Measurements from ENCODE around the gene THEMIS2.

DNA sequence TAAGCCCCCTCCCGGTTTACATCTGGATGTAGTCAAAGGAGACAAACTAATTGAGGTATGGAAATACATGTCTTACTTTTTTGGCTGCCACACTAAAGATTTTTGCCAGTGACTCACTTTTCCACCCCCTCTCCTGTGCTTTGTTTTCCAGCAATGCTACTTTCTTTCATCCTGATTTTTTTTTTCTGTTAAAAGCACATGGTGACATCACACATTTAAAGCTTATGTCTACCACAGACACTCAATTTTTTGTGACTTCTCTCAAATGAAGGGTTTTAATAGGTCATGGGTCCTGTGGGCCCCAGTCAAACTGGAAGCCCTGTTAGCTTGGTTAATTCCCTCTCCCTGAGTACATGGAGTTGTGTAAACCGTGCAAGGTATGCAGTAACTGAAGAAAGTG is 39.6 kb upstream of the THEMIS2 start:
- TF ChIP-seq, protein P1, sequence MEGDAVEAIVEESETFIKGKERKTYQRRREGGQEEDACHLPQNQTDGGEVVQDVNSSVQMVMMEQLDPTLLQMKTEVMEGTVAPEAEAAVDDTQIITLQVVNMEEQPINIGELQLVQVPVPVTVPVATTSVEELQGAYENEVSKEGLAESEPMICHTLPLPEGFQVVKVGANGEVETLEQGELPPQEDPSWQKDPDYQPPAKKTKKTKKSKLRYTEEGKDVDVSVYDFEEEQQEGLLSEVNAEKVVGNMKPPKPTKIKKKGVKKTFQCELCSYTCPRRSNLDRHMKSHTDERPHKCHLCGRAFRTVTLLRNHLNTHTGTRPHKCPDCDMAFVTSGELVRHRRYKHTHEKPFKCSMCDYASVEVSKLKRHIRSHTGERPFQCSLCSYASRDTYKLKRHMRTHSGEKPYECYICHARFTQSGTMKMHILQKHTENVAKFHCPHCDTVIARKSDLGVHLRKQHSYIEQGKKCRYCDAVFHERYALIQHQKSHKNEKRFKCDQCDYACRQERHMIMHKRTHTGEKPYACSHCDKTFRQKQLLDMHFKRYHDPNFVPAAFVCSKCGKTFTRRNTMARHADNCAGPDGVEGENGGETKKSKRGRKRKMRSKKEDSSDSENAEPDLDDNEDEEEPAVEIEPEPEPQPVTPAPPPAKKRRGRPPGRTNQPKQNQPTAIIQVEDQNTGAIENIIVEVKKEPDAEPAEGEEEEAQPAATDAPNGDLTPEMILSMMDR (IDR thresholded peaks at IDR 0.05): no peak
- no peak for TF ChIP-seq POLR2A (IDR thresholded peaks at IDR 0.05)
- TF ChIP-seq EP300 (IDR thresholded peaks at IDR 0.05): no peak
